PFSK-1 (cell line): Measurements from ENCODE around the gene IGF2BP2.

Experiments
- FOXP2 ChIP-seq: optimal IDR thresholded peaks from 2 replicates; pipeline ENCODE3; 2011; ENCODE audit warnings: borderline replicate concordance, control low read depth, inconsistent platforms; ENCODE audit not compliant: insufficient read depth; ENCODE audit errors: extremely low read length, extremely low read depth
- POLR2AphosphoS5 ChIP-seq: IDR thresholded peaks from 2 replicates; pipeline ENCODE4 v1.6.1; 2012; ENCODE audit warnings: low read depth, mild to moderate bottlenecking, control low read depth, low read length, moderate library complexity
- REST ChIP-seq, 2 experiments: IDR thresholded peaks; 2 replicates each; pipeline versions ENCODE4 v1.6.1 to v1.8.0; 2011 to 2012; ENCODE audit warnings: low read depth in 2 of 2, low read length in 2 of 2, control low read depth in 1 of 2, inconsistent platforms in 1 of 2, mild to moderate bottlenecking in 1 of 2, moderate library complexity in 1 of 2; ENCODE audit not compliant: insufficient read depth in 1 of 2
- SIN3A ChIP-seq: IDR thresholded peaks from 2 replicates; pipeline ENCODE4 v1.6.1; 2012; ENCODE audit warnings: mild to moderate bottlenecking, low read length, moderate library complexity, borderline replicate concordance; ENCODE audit not compliant: insufficient read depth
- TAF1 ChIP-seq: IDR thresholded peaks from 2 replicates; pipeline ENCODE4 v1.6.1; 2012; ENCODE audit warnings: low read length, control low read depth, borderline replicate concordance; ENCODE audit not compliant: insufficient read depth

IGF2BP2 gene

GRCh38 chr3:185842241-185842640, 17.4 kb upstream of the IGF2BP2 start:
- TF ChIP-seq REST (IDR thresholded peaks at IDR 0.05; ENCODE audit: insufficient read depth in 1 of 2, low read depth in 2 of 2, low read length in 2 of 2) (no peak), TAF1 (no peak), SIN3A (no peak), FOXP2 (no peak), POLR2AphosphoS5 (no peak)

GRCh38 chr3:185837414-185837813, 12.6 kb upstream of the IGF2BP2 start:
- TF ChIP-seq SIN3A (no peak), TAF1 (no peak), REST (IDR thresholded peaks at IDR 0.05; ENCODE audit: insufficient read depth in 1 of 2, low read depth in 2 of 2, low read length in 2 of 2) (no peak), POLR2AphosphoS5 (no peak), FOXP2 (no peak)

- TF ChIP-seq SIN3A: no peak
- TF ChIP-seq REST (IDR thresholded peaks at IDR 0.05; ENCODE audit: insufficient read depth in 1 of 2, low read depth in 2 of 2, low read length in 2 of 2): no peak
- TF ChIP-seq TAF1: no peak
- no peak for TF ChIP-seq FOXP2
- no peak for TF ChIP-seq POLR2AphosphoS5
These were observed 7.1 kb upstream of the IGF2BP2 start for GRCh38 chr3:185831990-185832389.

GRCh38 chr3:185831195-185831594, 6.4 kb upstream of the IGF2BP2 start:
- TF ChIP-seq FOXP2: no peak
- TF ChIP-seq SIN3A: no peak
- no peak for TF ChIP-seq REST (IDR thresholded peaks at IDR 0.05; ENCODE audit: insufficient read depth in 1 of 2, low read depth in 2 of 2, low read length in 2 of 2)
- no peak for TF ChIP-seq TAF1
- TF ChIP-seq POLR2AphosphoS5: no peak
